Measurements from ENCODE around the gene SERPINA12. TPM values are rescaled to one million over a fixed set of nuclear protein-coding genes. Genes with fewer than 3 reads are reported as not detected.

Gene SERPINA12
- total and polyA plus RNA-seq, 2 of the 13 experiments (the other 11 are each of a cell fraction or from before 2014, with no cell fraction given): 0.08 TPM; not detected in 1

GRCh38 chr14:94481468-94482131, 27.7 kb downstream of the SERPINA12 start:
- in situ Hi-C loops (cut with HindIII; ENCODE audit: extremely low pct_ligation_motif_present, low pct_unique_long_range_greater_than_20kb) (no loop called here), intact Hi-C loops (cut with micrococcal nuclease; ENCODE audit: unreplicated experiment) (no loop called here)
- Histone ChIP-seq H3K4me2 (ENCODE audit: low read depth, low read length) (peak overlapping the region; percentile 92), H3K36me3 (replicated peaks in 1 of 2; ENCODE audit: control insufficient read depth in 1 of 2, insufficient read depth in 2 of 2, low read length in 2 of 2) (peaks cover 4 to 12% of the 10 kb centered on the region in 2 experiments; a peak in 3 of 5 replicates), H3K27ac (ENCODE audit: extremely low read length, insufficient read depth, low read length) (peak overlapping the region; percentile 92), H3K9ac (ENCODE audit: insufficient read depth, low read depth, low read length) (peak overlapping the region; percentile 64), H2AFZ (ENCODE audit: low read length) (no peak overlapping the region), H3K4me1 (ENCODE audit: insufficient read depth, low read length) (peaks cover 83% of the 10 kb centered on the region), H3K4me3 (replicated peaks in 1 of 3; ENCODE audit: insufficient read depth in 1 of 3, low read depth in 2 of 3, low read length in 3 of 3) (peak overlapping the region; percentile 6 to 57 (median 40)), H4K20me1 (ENCODE audit: insufficient read depth, low read length) (no peaks in the 10 kb centered on the region), H3K9me3 (ENCODE audit: low read length) (peaks cover 21% of the 10 kb centered on the region), H3K79me2 (ENCODE audit: insufficient read depth, low read length) (peaks cover 33% of the 10 kb centered on the region), H3K27me3 (ENCODE audit: control insufficient read depth in 1 of 2, insufficient read depth in 2 of 2, low read length in 2 of 2) (no peaks in the 10 kb centered on the region)
- FAIRE-seq (no peak), ATAC-seq (peak; percentile 82), DNase-seq (ENCODE audit: low spot score) (peak; percentile 74)
- ChIA-PET POLR2A (interaction anchor here (0.9 to 2.2 kb wide), 7 partner anchors 16 to 118 kb away, joined by 3 to 11 read pairs (median 3); no protein-coding TSS in a partner anchor), CTCF (ENCODE audit: low intra/inter-chr PET ratio, low total read pairs) (no interaction called here)
- BruUV-seq (replicated peaks): no TSS peak
- WGBS (ENCODE audit: low lambda C conversion rate): 19% methylated on average over 4 of the region's 5 CpGs
- TF ChIP-seq ZBTB25 (CRISPR knock-in tag; IDR thresholded peaks at IDR 0.05) (no peak), ZSCAN25 (CRISPR knock-in tag; IDR thresholded peaks at IDR 0.05) (no peak), ZNF33A (CRISPR knock-in tag; IDR thresholded peaks at IDR 0.05; ENCODE audit: borderline replicate concordance) (no peak), ZNF432 (CRISPR knock-in tag; IDR thresholded peaks at IDR 0.05; ENCODE audit: borderline replicate concordance) (no peak), RXRB (CRISPR knock-in tag; IDR thresholded peaks at IDR 0.05; ENCODE audit: borderline replicate concordance) (no peak), FOXC1 (CRISPR knock-in tag; IDR thresholded peaks at IDR 0.05; ENCODE audit: borderline replicate concordance) (no peak), ZNF362 (CRISPR knock-in tag; IDR thresholded peaks at IDR 0.05; ENCODE audit: borderline replicate concordance) (no peak), GABPB1 (CRISPR knock-in tag; IDR thresholded peaks at IDR 0.05) (0 out of 2 replicates have a peak, but pooled peaks have one; percentile 6), TGIF2 (CRISPR knock-in tag; IDR thresholded peaks at IDR 0.05) (0 out of 2 replicates have a peak, but pooled peaks have one; percentile 36), IRX3 (CRISPR knock-in tag; IDR thresholded peaks at IDR 0.05; ENCODE audit: borderline replicate concordance, low read depth) (no peak), ATF4 (CRISPR knock-in tag; IDR thresholded peaks at IDR 0.05) (no peak), ZSCAN31 (CRISPR knock-in tag; IDR thresholded peaks at IDR 0.05; ENCODE audit: low read depth) (0 out of 2 replicates have a peak, but pooled peaks have one; percentile 53), NBN (conservative IDR thresholded peaks at IDR 0.05) (no peak), ZUFSP (CRISPR knock-in tag; IDR thresholded peaks at IDR 0.05; ENCODE audit: borderline replicate concordance) (no peak), ZNF326 (CRISPR knock-in tag; IDR thresholded peaks at IDR 0.05; ENCODE audit: borderline replicate concordance) (no peak), ZBTB3 (CRISPR knock-in tag; IDR thresholded peaks at IDR 0.05; ENCODE audit: borderline replicate concordance, low read depth) (no peak), SP1 (IDR thresholded peaks at IDR 0.05) (no peak), SP1 (CRISPR knock-in tag; IDR thresholded peaks at IDR 0.05) (no peak), ZNF260 (CRISPR knock-in tag; IDR thresholded peaks at IDR 0.05; ENCODE audit: borderline replicate concordance, low read depth) (no peak), GATAD1 (CRISPR knock-in tag; IDR thresholded peaks at IDR 0.05) (no peak)

All from HepG2 (cell line).